HG02981 (cell line): Measurements from ENCODE around the gene CPD.
"Not testable (repeated sequence)": the region's sequence is repeated elsewhere in the genome, so short reads cannot be mapped to it uniquely, and the experiment has no call there.

Experiments used
- ATAC-seq: cut with Tn5 transposase; IDR thresholded peaks from one replicate; pipeline ENCODE4 v1.9.1; 2021; ENCODE audit warnings: mild to moderate bottlenecking, moderate library complexity; ENCODE audit not compliant: unreplicated experiment

Gene CPD

GRCh38 chr17:30381340-30381659, 2.6 kb downstream of the CPD start:
- no peak for ATAC-seq

GRCh38 chr17:30382345-30382744, 3.6 kb downstream of the CPD start:
- ATAC-seq, result no peak

GRCh38 chr17:30388321-30389179, 9.8 kb downstream of the CPD start:
- ATAC-seq, result no peak

GRCh38 chr17:30389756-30390300, 11.1 kb downstream of the CPD start:
- ATAC-seq, result no peak

GRCh38 chr17:30391534-30391933, 12.8 kb downstream of the CPD start:
- no peak for ATAC-seq

GRCh38 chr17:30393491-30393890, 14.8 kb downstream of the CPD start:
- ATAC-seq, result no peak

GRCh38 chr17:30393911-30394867, 15.5 kb downstream of the CPD start:
- no peak for ATAC-seq

- ATAC-seq, result no peak
Measured at GRCh38 chr17:30395398-30396022, 16.8 kb downstream of the CPD start.

GRCh38 chr17:30396129-30396528, 17.4 kb downstream of the CPD start:
- no peak for ATAC-seq

GRCh38 chr17:30396612-30397011, 17.9 kb downstream of the CPD start:
- no peak for ATAC-seq

- no peak for ATAC-seq
Measured at GRCh38 chr17:30398328-30399041, 19.8 kb downstream of the CPD start.

- ATAC-seq, result no peak
Measured at GRCh38 chr17:30401097-30401496, 22.4 kb downstream of the CPD start.

GRCh38 chr17:30405161-30405560, 26.4 kb downstream of the CPD start:
- no peak for ATAC-seq

- not testable (repeated sequence) for ATAC-seq
Measured at GRCh38 chr17:30410627-30411026, 31.9 kb downstream of the CPD start.

- not testable (repeated sequence) for ATAC-seq
Measured at GRCh38 chr17:30412008-30412496, 33.3 kb downstream of the CPD start.

- no peak for ATAC-seq
Measured at GRCh38 chr17:30413109-30413508, 34.4 kb downstream of the CPD start.

GRCh38 chr17:30414486-30414885, 35.8 kb downstream of the CPD start:
- ATAC-seq, result no peak

- no peak for ATAC-seq
Measured at GRCh38 chr17:30415491-30415890, 36.8 kb downstream of the CPD start.

GRCh38 chr17:30418070-30418469, 39.3 kb downstream of the CPD start:
- ATAC-seq, result not testable (repeated sequence)

- ATAC-seq, result no peak
Measured at GRCh38 chr17:30421592-30421991, 42.9 kb downstream of the CPD start.
